ENCODE measurements around the gene TNNT1.
A peak's percentile ranks its signal among the peaks of the same experiment; 100 is the strongest.

Gene TNNT1

GRCh38 chr19:55153652-55154264 is 4.8 kb upstream of the TNNT1 start:
- H3K9me3 ChIP-seq (ENCODE audit: low read depth, low read length), result no peaks in the 10 kb centered on the region; the same call in 1 of the 2 replicates
- no peak for DNase-seq (ENCODE audit: low read depth, low spot score)
- H3K36me3 ChIP-seq (ENCODE audit: insufficient read depth, low read length), result peaks cover 11% of the 10 kb centered on the region
- TF ChIP-seq POLR2AphosphoS5 (IDR thresholded peaks at IDR 0.05; ENCODE audit: borderline replicate concordance, low read depth, low read length) (no peak), EZH2 (IDR thresholded peaks at IDR 0.05) (no peak), FOXP2 (optimal IDR thresholded peaks at IDR 0.05; ENCODE audit: control extremely low read depth, extremely low read length, insufficient read depth) (no peak)
- H3K9ac ChIP-seq (ENCODE audit: insufficient read length), result no peak overlapping the region
- no peak overlapping the region for H3K27ac ChIP-seq
- no peak overlapping the region for H3K4me3 ChIP-seq

GRCh38 chr19:55152017-55152416 is 3.0 kb upstream of the TNNT1 start:
- no peaks in the 10 kb centered on the region; the same call in 1 of the 2 replicates for H3K9me3 ChIP-seq (ENCODE audit: low read depth, low read length)
- peak overlapping the region; percentile 98 for H3K27ac ChIP-seq
- TF ChIP-seq EZH2 (IDR thresholded peaks at IDR 0.05) (no peak), POLR2AphosphoS5 (IDR thresholded peaks at IDR 0.05; ENCODE audit: borderline replicate concordance, low read depth, low read length) (no peak), FOXP2 (optimal IDR thresholded peaks at IDR 0.05; ENCODE audit: control extremely low read depth, extremely low read length, insufficient read depth) (no peak)
- DNase-seq (ENCODE audit: low read depth, low spot score), result peak; percentile 94
- H3K9ac ChIP-seq (ENCODE audit: insufficient read length), result no peak overlapping the region
- peak overlapping the region; percentile 49; the same call in 1 of the 2 replicates for H3K4me3 ChIP-seq
- peaks cover 11% of the 10 kb centered on the region for H3K36me3 ChIP-seq (ENCODE audit: insufficient read depth, low read length)

GRCh38 chr19:55147545-55148251 is 1.3 kb downstream of the TNNT1 start:
- peaks cover 6% of the 10 kb centered on the region for H3K36me3 ChIP-seq (ENCODE audit: insufficient read depth, low read length)
- no peak for TF ChIP-seq EZH2 (IDR thresholded peaks at IDR 0.05)
- TF ChIP-seq FOXP2 (optimal IDR thresholded peaks at IDR 0.05; ENCODE audit: control extremely low read depth, extremely low read length, insufficient read depth), result no peak
- no peak for TF ChIP-seq POLR2AphosphoS5 (IDR thresholded peaks at IDR 0.05; ENCODE audit: borderline replicate concordance, low read depth, low read length)
- H3K27ac ChIP-seq, result no peak overlapping the region
- no peak for DNase-seq (ENCODE audit: low read depth, low spot score)
- H3K4me3 ChIP-seq, result no peak overlapping the region
- H3K9me3 ChIP-seq (ENCODE audit: low read depth, low read length), result no peaks in the 10 kb centered on the region; the same call in 1 of the 2 replicates
- H3K9ac ChIP-seq (ENCODE audit: insufficient read length), result no peak overlapping the region

GRCh38 chr19:55146705-55147273 is 2.2 kb downstream of the TNNT1 start:
- Histone ChIP-seq H3K36me3 (ENCODE audit: insufficient read depth, low read length) (peaks cover 6% of the 10 kb centered on the region), H3K9ac (ENCODE audit: insufficient read length) (peak overlapping the region; percentile 51), H3K4me3 (peak overlapping the region; percentile 84), H3K27ac (no peak overlapping the region), H3K9me3 (ENCODE audit: low read depth, low read length) (no peaks in the 10 kb centered on the region)
- TF ChIP-seq EZH2 (IDR thresholded peaks at IDR 0.05) (no peak), POLR2AphosphoS5 (IDR thresholded peaks at IDR 0.05; ENCODE audit: borderline replicate concordance, low read depth, low read length) (peak; percentile 57)
- DNase-seq (ENCODE audit: low read depth, low spot score), result no peak

- Histone ChIP-seq H3K9me3 (ENCODE audit: low read depth, low read length) (no peaks in the 10 kb centered on the region), H3K36me3 (ENCODE audit: insufficient read depth, low read length) (peaks cover under 1% of the 10 kb centered on the region), H3K4me3 (peak overlapping the region; percentile 84), H3K9ac (ENCODE audit: insufficient read length) (peak overlapping the region; percentile 51), H3K27ac (no peak overlapping the region)
- no peak for TF ChIP-seq EZH2 (IDR thresholded peaks at IDR 0.05)
- no peak for DNase-seq (ENCODE audit: low read depth, low spot score)
Observed at GRCh38 chr19:55146078-55146704, 2.8 kb downstream of the TNNT1 start.

GRCh38 chr19:55145232-55145631 is 3.8 kb downstream of the TNNT1 start:
- H3K9me3 ChIP-seq (ENCODE audit: low read depth, low read length), result no peaks in the 10 kb centered on the region
- no peak overlapping the region; the same call in 1 of the 2 replicates for H3K4me3 ChIP-seq
- H3K9ac ChIP-seq (ENCODE audit: insufficient read length), result no peak overlapping the region
- H3K27ac ChIP-seq, result no peak overlapping the region
- no peaks in the 10 kb centered on the region for H3K36me3 ChIP-seq (ENCODE audit: insufficient read depth, low read length)
- DNase-seq (ENCODE audit: low read depth, low spot score), result no peak
- TF ChIP-seq FOXP2 (optimal IDR thresholded peaks at IDR 0.05; ENCODE audit: control extremely low read depth, extremely low read length, insufficient read depth), result no peak
- no peak for TF ChIP-seq EZH2 (IDR thresholded peaks at IDR 0.05)
- TF ChIP-seq POLR2AphosphoS5 (IDR thresholded peaks at IDR 0.05; ENCODE audit: borderline replicate concordance, low read depth, low read length), result no peak

- Histone ChIP-seq H3K4me3 (no peak overlapping the region), H3K36me3 (ENCODE audit: insufficient read depth, low read length) (no peaks in the 10 kb centered on the region), H3K9ac (ENCODE audit: insufficient read length) (no peak overlapping the region), H3K9me3 (ENCODE audit: low read depth, low read length) (no peaks in the 10 kb centered on the region), H3K27ac (no peak overlapping the region)
- no peak for DNase-seq (ENCODE audit: low read depth, low spot score)
- no peak for TF ChIP-seq POLR2AphosphoS5 (IDR thresholded peaks at IDR 0.05; ENCODE audit: borderline replicate concordance, low read depth, low read length)
- TF ChIP-seq EZH2 (IDR thresholded peaks at IDR 0.05), result no peak
- TF ChIP-seq FOXP2 (optimal IDR thresholded peaks at IDR 0.05; ENCODE audit: control extremely low read depth, extremely low read length, insufficient read depth), result no peak
Observed at GRCh38 chr19:55141696-55142095, 7.3 kb downstream of the TNNT1 start.

- Histone ChIP-seq H3K9ac (ENCODE audit: insufficient read length) (no peak overlapping the region), H3K4me3 (no peak overlapping the region), H3K27ac (no peak overlapping the region), H3K36me3 (ENCODE audit: insufficient read depth, low read length) (no peaks in the 10 kb centered on the region), H3K9me3 (ENCODE audit: low read depth, low read length) (no peaks in the 10 kb centered on the region)
- no peak for TF ChIP-seq FOXP2 (optimal IDR thresholded peaks at IDR 0.05; ENCODE audit: control extremely low read depth, extremely low read length, insufficient read depth)
- no peak for TF ChIP-seq EZH2 (IDR thresholded peaks at IDR 0.05)
- TF ChIP-seq POLR2AphosphoS5 (IDR thresholded peaks at IDR 0.05; ENCODE audit: borderline replicate concordance, low read depth, low read length), result no peak
- DNase-seq (ENCODE audit: low read depth, low spot score), result no peak
Observed at GRCh38 chr19:55137915-55138314, 11.1 kb downstream of the TNNT1 start.

Measured in SK-N-MC (cell line).